ENCODE data around the gene SPECC1.
A peak's percentile ranks its signal among the peaks of the same experiment; 100 is the strongest.
"Not testable (repeated sequence)": the region's sequence is repeated elsewhere in the genome, so short reads cannot be mapped to it uniquely, and the experiment has no call there.

SPECC1 gene

GRCh38 chr17:20315311-20315710, 306.2 kb downstream of the SPECC1 start:
- no peak overlapping the region for H3K27ac ChIP-seq
- no peak for TF ChIP-seq CTCF (conservative IDR thresholded peaks at IDR 0.05)

GRCh38 chr17:20315821-20316220, 306.7 kb downstream of the SPECC1 start:
- no peak for TF ChIP-seq CTCF (conservative IDR thresholded peaks at IDR 0.05)
- no peak overlapping the region for H3K27ac ChIP-seq

- peak; percentile 79 for TF ChIP-seq CTCF (conservative IDR thresholded peaks at IDR 0.05)
Observed at GRCh38 chr17:20320535-20321229, 311.5 kb downstream of the SPECC1 start.

GRCh38 chr17:20321357-20321756, 312.2 kb downstream of the SPECC1 start:
- not testable (repeated sequence) for H3K27ac ChIP-seq

More at GRCh38 chr17:20320535-20321229, 311.5 kb downstream of the SPECC1 start:
- H3K27ac ChIP-seq: not testable (repeated sequence)

GRCh38 chr17:20327739-20328138, 318.6 kb downstream of the SPECC1 start:
- peak overlapping the region; percentile 69 for H3K27ac ChIP-seq

- not testable (repeated sequence) for H3K27ac ChIP-seq
Observed at GRCh38 chr17:20351405-20351804, 342.2 kb downstream of the SPECC1 start.

GRCh38 chr17:20352567-20352966, 343.4 kb downstream of the SPECC1 start:
- not testable (repeated sequence) for H3K27ac ChIP-seq

- not testable (repeated sequence) for H3K27ac ChIP-seq
Observed at GRCh38 chr17:20363846-20364245, 354.7 kb downstream of the SPECC1 start.

Data from VCaP (cell line).